ENCODE measurements around the gene ARFGAP3. TPM values are rescaled to one million over a fixed set of nuclear protein-coding genes. Genes with fewer than 3 reads are reported as not detected.

Gene ARFGAP3
- total and polyA plus RNA-seq, 2 experiments from 2014 or later, result 14.8 to 19.1 TPM

- Histone ChIP-seq H3K4me3 (no peak overlapping the region), H3K4me1 (ENCODE audit: insufficient read depth) (no peaks in the 10 kb centered on the region), H3K4me2 (no peak overlapping the region), H3K36me3 (ENCODE audit: insufficient read depth) (no peaks in the 10 kb centered on the region; the same call in 1 of the 2 replicates), H4K20me1 (replicated peaks; ENCODE audit: insufficient read depth) (no peaks in the 10 kb centered on the region; the same call in 1 of the 2 replicates), H3K9me2 (ENCODE audit: insufficient read depth) (no peaks in the 10 kb centered on the region), H3K79me2 (replicated peaks; ENCODE audit: insufficient read depth) (no peaks in the 10 kb centered on the region), H3F3A (replicated peaks; ENCODE audit: low read depth) (no peaks in the 10 kb centered on the region), H2AFZ (no peak overlapping the region), H3K27ac (ENCODE audit: low read depth) (no peak overlapping the region), H3K27me3 (ENCODE audit: insufficient read depth) (no peaks in the 10 kb centered on the region)
- H3K4me3 Mint-ChIP-seq, result no peak overlapping the region
- H3K9me3 Mint-ChIP-seq, result no peaks in the 10 kb centered on the region
- TF ChIP-seq ETS1 (IDR thresholded peaks at IDR 0.05) (no peak), REST (IDR thresholded peaks at IDR 0.05; ENCODE audit: unreplicated experiment) (no peak), EZH2 (IDR thresholded peaks at IDR 0.05; ENCODE audit: low read depth, unreplicated experiment) (no peak), CREB1 (CRISPR knock-in tag; IDR thresholded peaks at IDR 0.05; ENCODE audit: low read depth) (no peak), POLR2AphosphoS5 (IDR thresholded peaks at IDR 0.05; ENCODE audit: low read depth) (no peak), NANOG (IDR thresholded peaks at IDR 0.05; ENCODE audit: borderline replicate concordance) (no peak), STAT1 (IDR thresholded peaks at IDR 0.05; ENCODE audit: unreplicated experiment) (no peak), EZH2phosphoT487 (IDR thresholded peaks at IDR 0.05; ENCODE audit: unreplicated experiment) (no peak), ZNF331 (CRISPR knock-in tag; IDR thresholded peaks at IDR 0.05; ENCODE audit: low read depth) (no peak), JUNB (IDR thresholded peaks at IDR 0.05; ENCODE audit: unreplicated experiment) (no peak), ZNF114 (CRISPR knock-in tag; IDR thresholded peaks at IDR 0.05) (no peak)
- TF ChIP-seq, protein P1, sequence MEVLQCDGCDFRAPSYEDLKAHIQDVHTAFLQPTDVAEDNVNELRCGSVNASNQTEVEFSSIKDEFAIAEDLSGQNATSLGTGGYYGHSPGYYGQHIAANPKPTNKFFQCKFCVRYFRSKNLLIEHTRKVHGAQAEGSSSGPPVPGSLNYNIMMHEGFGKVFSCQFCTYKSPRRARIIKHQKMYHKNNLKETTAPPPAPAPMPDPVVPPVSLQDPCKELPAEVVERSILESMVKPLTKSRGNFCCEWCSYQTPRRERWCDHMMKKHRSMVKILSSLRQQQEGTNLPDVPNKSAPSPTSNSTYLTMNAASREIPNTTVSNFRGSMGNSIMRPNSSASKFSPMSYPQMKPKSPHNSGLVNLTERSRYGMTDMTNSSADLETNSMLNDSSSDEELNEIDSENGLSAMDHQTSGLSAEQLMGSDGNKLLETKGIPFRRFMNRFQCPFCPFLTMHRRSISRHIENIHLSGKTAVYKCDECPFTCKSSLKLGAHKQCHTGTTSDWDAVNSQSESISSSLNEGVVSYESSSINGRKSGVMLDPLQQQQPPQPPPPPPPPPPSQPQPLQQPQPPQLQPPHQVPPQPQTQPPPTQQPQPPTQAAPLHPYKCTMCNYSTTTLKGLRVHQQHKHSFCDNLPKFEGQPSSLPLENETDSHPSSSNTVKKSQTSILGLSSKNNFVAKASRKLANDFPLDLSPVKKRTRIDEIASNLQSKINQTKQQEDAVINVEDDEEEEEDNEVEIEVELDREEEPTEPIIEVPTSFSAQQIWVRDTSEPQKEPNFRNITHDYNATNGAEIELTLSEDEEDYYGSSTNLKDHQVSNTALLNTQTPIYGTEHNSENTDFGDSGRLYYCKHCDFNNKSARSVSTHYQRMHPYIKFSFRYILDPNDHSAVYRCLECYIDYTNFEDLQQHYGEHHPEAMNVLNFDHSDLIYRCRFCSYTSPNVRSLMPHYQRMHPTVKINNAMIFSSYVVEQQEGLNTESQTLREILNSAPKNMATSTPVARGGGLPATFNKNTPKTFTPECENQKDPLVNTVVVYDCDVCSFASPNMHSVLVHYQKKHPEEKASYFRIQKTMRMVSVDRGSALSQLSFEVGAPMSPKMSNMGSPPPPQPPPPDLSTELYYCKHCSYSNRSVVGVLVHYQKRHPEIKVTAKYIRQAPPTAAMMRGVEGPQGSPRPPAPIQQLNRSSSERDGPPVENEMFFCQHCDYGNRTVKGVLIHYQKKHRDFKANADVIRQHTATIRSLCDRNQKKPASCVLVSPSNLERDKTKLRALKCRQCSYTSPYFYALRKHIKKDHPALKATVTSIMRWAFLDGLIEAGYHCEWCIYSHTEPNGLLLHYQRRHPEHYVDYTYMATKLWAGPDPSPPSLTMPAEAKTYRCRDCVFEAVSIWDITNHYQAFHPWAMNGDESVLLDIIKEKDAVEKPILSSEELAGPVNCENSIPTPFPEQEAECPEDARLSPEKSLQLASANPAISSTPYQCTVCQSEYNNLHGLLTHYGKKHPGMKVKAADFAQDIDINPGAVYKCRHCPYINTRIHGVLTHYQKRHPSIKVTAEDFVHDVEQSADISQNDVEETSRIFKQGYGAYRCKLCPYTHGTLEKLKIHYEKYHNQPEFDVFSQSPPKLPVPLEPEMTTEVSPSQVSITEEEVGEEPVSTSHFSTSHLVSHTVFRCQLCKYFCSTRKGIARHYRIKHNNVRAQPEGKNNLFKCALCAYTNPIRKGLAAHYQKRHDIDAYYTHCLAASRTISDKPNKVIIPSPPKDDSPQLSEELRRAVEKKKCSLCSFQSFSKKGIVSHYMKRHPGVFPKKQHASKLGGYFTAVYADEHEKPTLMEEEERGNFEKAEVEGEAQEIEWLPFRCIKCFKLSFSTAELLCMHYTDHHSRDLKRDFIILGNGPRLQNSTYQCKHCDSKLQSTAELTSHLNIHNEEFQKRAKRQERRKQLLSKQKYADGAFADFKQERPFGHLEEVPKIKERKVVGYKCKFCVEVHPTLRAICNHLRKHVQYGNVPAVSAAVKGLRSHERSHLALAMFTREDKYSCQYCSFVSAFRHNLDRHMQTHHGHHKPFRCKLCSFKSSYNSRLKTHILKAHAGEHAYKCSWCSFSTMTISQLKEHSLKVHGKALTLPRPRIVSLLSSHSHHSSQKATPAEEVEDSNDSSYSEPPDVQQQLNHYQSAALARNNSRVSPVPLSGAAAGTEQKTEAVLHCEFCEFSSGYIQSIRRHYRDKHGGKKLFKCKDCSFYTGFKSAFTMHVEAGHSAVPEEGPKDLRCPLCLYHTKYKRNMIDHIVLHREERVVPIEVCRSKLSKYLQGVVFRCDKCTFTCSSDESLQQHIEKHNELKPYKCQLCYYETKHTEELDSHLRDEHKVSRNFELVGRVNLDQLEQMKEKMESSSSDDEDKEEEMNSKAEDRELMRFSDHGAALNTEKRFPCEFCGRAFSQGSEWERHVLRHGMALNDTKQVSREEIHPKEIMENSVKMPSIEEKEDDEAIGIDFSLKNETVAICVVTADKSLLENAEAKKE (CRISPR knock-in tag; IDR thresholded peaks at IDR 0.05), result no peak
- TF ChIP-seq, protein P2, sequence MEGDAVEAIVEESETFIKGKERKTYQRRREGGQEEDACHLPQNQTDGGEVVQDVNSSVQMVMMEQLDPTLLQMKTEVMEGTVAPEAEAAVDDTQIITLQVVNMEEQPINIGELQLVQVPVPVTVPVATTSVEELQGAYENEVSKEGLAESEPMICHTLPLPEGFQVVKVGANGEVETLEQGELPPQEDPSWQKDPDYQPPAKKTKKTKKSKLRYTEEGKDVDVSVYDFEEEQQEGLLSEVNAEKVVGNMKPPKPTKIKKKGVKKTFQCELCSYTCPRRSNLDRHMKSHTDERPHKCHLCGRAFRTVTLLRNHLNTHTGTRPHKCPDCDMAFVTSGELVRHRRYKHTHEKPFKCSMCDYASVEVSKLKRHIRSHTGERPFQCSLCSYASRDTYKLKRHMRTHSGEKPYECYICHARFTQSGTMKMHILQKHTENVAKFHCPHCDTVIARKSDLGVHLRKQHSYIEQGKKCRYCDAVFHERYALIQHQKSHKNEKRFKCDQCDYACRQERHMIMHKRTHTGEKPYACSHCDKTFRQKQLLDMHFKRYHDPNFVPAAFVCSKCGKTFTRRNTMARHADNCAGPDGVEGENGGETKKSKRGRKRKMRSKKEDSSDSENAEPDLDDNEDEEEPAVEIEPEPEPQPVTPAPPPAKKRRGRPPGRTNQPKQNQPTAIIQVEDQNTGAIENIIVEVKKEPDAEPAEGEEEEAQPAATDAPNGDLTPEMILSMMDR (conservative IDR thresholded peaks at IDR 0.05; ENCODE audit: low read depth in 2 of 2), result no peak
- H3K27ac Mint-ChIP-seq, result no peak overlapping the region
- H3K36me3 Mint-ChIP-seq (ENCODE audit: low read depth), result peaks cover 32% of the 10 kb centered on the region
- H3K27me3 Mint-ChIP-seq (ENCODE audit: insufficient read depth, low read depth, poor library complexity), result no peaks in the 10 kb centered on the region
- peaks cover 2% of the 10 kb centered on the region for H3K4me1 Mint-ChIP-seq
- no peak for ATAC-seq
- DNase-seq (ENCODE audit: low spot score), result no peak
Measured at GRCh38 chr22:42877597-42878340, 20.7 kb upstream of the ARFGAP3 start.

Measured in GM23338 (cell line).